Peyer's patch (tissue), 4 donors: Measurements from ENCODE around the gene RADIL.

ENCODE experiments used
- POLR2A ChIP-seq, 2 donors: fragments of 450-650 bp; IDR thresholded peaks; one replicate each; pipeline ENCODE4 v1.5.1; 2017; ENCODE audit warnings: antibody characterized with exemption in 2 of 2, mild to moderate bottlenecking in 2 of 2, moderate library complexity in 2 of 2
- TF ChIP-seq, protein P1 (sequence below), 6 experiments: fragments of 450-650 bp in 4 of 6; fragments of 200-600 bp in 2 of 6; sonication (generic) in 1 of 6; IDR thresholded peaks; one replicate each; pipeline ENCODE4 v1.5.1; 2017 to 2019; ENCODE audit warnings: antibody characterized with exemption in 6 of 6, mild to moderate bottlenecking in 3 of 6, moderate library complexity in 1 of 6

DNA sequence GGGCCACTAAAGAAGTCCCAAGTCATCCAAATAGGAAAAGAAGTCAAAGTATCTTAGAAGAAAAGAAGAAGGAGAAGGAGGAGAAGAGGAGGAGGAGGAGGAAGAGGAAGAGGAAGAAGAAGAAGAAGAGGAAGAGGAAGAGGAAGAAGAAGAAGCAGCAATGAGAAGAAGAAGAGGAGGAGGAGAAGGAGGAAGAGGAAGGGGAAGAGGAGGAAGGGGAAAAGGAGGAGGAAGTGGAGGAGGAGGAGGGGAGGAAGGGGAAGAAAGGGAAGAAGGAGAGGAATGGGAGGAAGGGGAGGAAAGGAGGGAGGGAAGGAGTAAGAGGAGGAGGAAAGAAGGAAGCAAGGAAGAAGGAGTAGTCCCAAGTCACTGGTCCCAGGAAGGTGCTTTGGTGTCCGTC lies 21.7 kb upstream of the RADIL start:
- TF ChIP-seq, protein P1, sequence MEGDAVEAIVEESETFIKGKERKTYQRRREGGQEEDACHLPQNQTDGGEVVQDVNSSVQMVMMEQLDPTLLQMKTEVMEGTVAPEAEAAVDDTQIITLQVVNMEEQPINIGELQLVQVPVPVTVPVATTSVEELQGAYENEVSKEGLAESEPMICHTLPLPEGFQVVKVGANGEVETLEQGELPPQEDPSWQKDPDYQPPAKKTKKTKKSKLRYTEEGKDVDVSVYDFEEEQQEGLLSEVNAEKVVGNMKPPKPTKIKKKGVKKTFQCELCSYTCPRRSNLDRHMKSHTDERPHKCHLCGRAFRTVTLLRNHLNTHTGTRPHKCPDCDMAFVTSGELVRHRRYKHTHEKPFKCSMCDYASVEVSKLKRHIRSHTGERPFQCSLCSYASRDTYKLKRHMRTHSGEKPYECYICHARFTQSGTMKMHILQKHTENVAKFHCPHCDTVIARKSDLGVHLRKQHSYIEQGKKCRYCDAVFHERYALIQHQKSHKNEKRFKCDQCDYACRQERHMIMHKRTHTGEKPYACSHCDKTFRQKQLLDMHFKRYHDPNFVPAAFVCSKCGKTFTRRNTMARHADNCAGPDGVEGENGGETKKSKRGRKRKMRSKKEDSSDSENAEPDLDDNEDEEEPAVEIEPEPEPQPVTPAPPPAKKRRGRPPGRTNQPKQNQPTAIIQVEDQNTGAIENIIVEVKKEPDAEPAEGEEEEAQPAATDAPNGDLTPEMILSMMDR (IDR thresholded peaks at IDR 0.05), result no peak
- no peak for TF ChIP-seq POLR2A (IDR thresholded peaks at IDR 0.05)
